Activated T-helper 17 cell treated with anti-CD3 and anti-CD28 coated beads, Interleukin-2, amount 50 U/mL, for 72 hours (primary cell): ENCODE data around the gene UNC93B1. TPM values are rescaled to one million over a fixed set of nuclear protein-coding genes. Genes with fewer than 3 reads are reported as not detected.
A peak's percentile ranks its signal among the peaks of the same experiment; 100 is the strongest.

ENCODE experiments used
- ATAC-seq: fragments of 150-1000 bp; cut with Tn5 transposase; replicated peaks from 2 replicates; pipeline ENCODE4 v1.10.0; 2021; ENCODE audit warnings: mild to moderate bottlenecking, moderate library complexity
- H3K27ac Mint-ChIP-seq: one replicate; pipeline ENCODE4 v1.8.0; 2022; ENCODE audit warnings: mixed read lengths
- H3K27me3 Mint-ChIP-seq: one replicate; pipeline ENCODE4 v1.8.0; 2022; ENCODE audit warnings: mixed read lengths
- H3K36me3 Mint-ChIP-seq: one replicate; pipeline ENCODE4 v1.8.0; 2022; ENCODE audit warnings: low read depth, mild to moderate bottlenecking, mixed read lengths
- H3K4me1 Mint-ChIP-seq: one replicate; pipeline ENCODE4 v1.8.0; 2022; ENCODE audit warnings: mixed read lengths
- H3K4me3 Mint-ChIP-seq: one replicate; pipeline ENCODE4 v1.8.0; 2022; ENCODE audit warnings: mild to moderate bottlenecking, mixed read lengths
- H3K9me3 Mint-ChIP-seq: one replicate; pipeline ENCODE4 v1.8.0; 2022; ENCODE audit warnings: mixed read lengths
- total RNA-seq, 2 donors: library from RNA; stranded (reverse); gene quantifications; one replicate each; pipeline ENCODE4 v1.2.3, GENCODE V29; 2022

Gene UNC93B1
- total RNA-seq, 2 donors from 2014 or later: 13.1 to 14.8 TPM

- no peak for ATAC-seq
- H3K27ac Mint-ChIP-seq: no peak overlapping the region
- H3K36me3 Mint-ChIP-seq: no peaks in the 10 kb centered on the region
- H3K9me3 Mint-ChIP-seq: no peaks in the 10 kb centered on the region
- no peaks in the 10 kb centered on the region for H3K4me1 Mint-ChIP-seq
- H3K27me3 Mint-ChIP-seq: no peaks in the 10 kb centered on the region
- H3K4me3 Mint-ChIP-seq: no peak overlapping the region
Observed at GRCh38 chr11:68012044-68012842, 8.3 kb upstream of the UNC93B1 start.

DNA sequence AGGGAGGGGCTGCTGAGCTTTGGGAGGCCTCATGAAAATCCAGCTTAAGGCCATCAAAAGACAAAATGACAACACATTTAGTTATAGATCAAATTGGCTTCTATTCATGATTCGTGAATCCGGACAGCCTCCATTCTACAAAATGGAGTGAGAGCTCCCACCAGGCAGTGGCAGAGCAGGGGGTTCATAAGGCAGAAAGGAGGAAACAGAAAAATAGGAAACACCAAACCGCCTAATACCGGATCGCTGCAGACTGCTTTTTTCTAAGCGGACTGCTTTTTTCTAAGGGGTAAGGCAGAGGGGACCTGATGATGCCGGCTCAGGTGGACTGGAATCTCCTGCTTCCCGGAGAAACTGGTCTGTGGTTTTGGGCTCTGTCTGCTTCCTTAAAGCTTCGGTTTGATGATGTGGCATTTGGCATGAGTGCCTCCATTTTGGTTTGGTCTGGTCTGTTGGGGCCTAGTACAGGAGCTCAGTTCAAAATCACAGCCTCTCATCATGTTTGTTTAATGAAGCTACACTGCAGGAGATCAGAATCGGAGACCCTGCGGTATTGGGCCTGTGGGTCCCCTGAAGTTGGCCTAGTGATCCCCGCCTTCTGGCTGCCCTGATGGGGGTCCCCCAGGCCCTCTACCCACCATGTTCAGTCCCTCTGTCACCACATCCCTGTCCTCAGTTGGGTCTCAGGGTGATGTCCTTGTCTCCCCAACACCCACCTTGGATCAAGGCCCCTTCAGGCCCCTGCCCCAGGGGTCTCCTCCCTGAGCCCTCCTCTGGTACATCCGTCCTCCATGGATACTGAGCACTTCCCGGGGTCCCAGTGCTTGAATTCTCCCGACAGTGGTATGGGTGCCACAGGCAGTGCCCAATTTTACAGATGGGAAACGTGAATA, 7.4 kb upstream of the UNC93B1 start:
- Mint-ChIP-seq H3K4me3 (no peak overlapping the region), H3K36me3 (no peaks in the 10 kb centered on the region), H3K4me1 (no peaks in the 10 kb centered on the region), H3K9me3 (no peaks in the 10 kb centered on the region), H3K27ac (no peak overlapping the region), H3K27me3 (no peaks in the 10 kb centered on the region)
- no peak for ATAC-seq

- no peaks in the 10 kb centered on the region for H3K4me1 Mint-ChIP-seq
- no peak within 1 kb of the TSS for H3K4me3 Mint-ChIP-seq
- H3K9me3 Mint-ChIP-seq: no peaks in the 10 kb centered on the region
- peak; percentile 9 for ATAC-seq
- no peaks in the 10 kb centered on the region for H3K36me3 Mint-ChIP-seq
- H3K27ac Mint-ChIP-seq: peak within 1 kb of the TSS; percentile 30
- H3K27me3 Mint-ChIP-seq: no peaks in the 10 kb centered on the region
Observed at GRCh38 chr11:68010090-68011041, 6.5 kb upstream of the UNC93B1 start, which contains the start of gene ALDH3B1. TSS of gene ALDH3B1 (plus strand) at chr11:68010327. CDS start at chr11:68015298, 4,971 bp downstream.

- peak overlapping the region; percentile 30 for H3K27ac Mint-ChIP-seq
- no peaks in the 10 kb centered on the region for H3K36me3 Mint-ChIP-seq
- ATAC-seq: no peak
- H3K9me3 Mint-ChIP-seq: no peaks in the 10 kb centered on the region
- H3K27me3 Mint-ChIP-seq: no peaks in the 10 kb centered on the region
- H3K4me3 Mint-ChIP-seq: no peak overlapping the region
- H3K4me1 Mint-ChIP-seq: no peaks in the 10 kb centered on the region
Observed at GRCh38 chr11:68009391-68010089, 5.6 kb upstream of the UNC93B1 start.

GRCh38 chr11:68008381-68009337, 4.8 kb upstream of the UNC93B1 start:
- peak overlapping the region; percentile 30 for H3K27ac Mint-ChIP-seq
- H3K4me3 Mint-ChIP-seq: no peak overlapping the region
- ATAC-seq: no peak
- H3K9me3 Mint-ChIP-seq: no peaks in the 10 kb centered on the region
- no peaks in the 10 kb centered on the region for H3K27me3 Mint-ChIP-seq
- H3K4me1 Mint-ChIP-seq: no peaks in the 10 kb centered on the region
- no peaks in the 10 kb centered on the region for H3K36me3 Mint-ChIP-seq

DNA sequence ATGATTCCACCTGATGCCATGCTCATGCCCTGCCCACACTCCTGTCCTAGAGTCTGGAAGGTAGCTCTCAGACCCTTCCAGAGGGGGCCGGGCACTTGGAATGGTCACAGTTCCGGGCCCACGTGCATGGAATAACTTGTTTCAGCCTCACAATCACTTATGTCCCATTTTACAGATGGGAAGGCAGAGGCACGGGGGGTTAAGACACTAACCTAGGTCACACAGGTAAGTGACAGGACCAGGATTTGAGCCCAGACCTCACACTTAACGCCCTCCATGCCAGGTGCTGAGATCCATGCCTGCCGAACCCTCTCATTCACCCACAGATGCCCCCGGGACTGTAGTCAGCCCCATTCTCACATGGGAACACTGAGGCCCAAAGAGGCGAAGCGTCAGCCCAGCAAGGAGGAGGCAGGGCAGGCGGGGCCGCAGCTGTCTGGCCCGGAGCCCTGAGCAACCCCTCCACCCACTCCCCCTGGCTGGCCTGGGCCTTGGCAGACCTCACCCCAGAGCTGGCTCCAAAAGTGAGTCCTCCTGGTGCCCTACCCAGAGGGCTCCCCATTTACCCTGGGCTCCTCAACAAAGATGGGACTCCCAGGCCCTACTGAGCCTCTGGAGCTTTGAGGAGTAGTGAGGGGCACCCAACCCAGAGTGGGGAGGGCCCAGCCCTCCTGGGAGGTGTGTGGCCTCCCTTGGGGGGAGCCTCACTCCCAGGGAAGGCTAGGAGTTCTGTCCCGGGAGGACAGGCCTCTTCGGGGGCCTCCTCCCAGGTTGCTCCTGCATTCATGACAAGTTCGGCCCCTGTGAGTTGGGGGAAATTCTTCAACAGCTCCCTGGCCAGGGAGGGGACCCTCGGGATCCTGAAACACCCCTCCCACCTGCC, 3.8 kb upstream of the UNC93B1 start:
- H3K4me3 Mint-ChIP-seq: no peak overlapping the region
- no peak for ATAC-seq
- H3K27me3 Mint-ChIP-seq: no peaks in the 10 kb centered on the region
- H3K4me1 Mint-ChIP-seq: no peaks in the 10 kb centered on the region
- H3K9me3 Mint-ChIP-seq: no peaks in the 10 kb centered on the region
- H3K27ac Mint-ChIP-seq: no peak overlapping the region
- H3K36me3 Mint-ChIP-seq: no peaks in the 10 kb centered on the region

- ATAC-seq: no peak
- Mint-ChIP-seq H3K4me3 (no peak overlapping the region), H3K27ac (no peak overlapping the region), H3K9me3 (no peaks in the 10 kb centered on the region), H3K4me1 (no peaks in the 10 kb centered on the region), H3K27me3 (no peaks in the 10 kb centered on the region), H3K36me3 (no peaks in the 10 kb centered on the region)
Observed at GRCh38 chr11:68006606-68007166, 2.8 kb upstream of the UNC93B1 start.

GRCh38 chr11:68004551-68005335, 846 bp upstream of the UNC93B1 start:
- no peak for ATAC-seq
- no peaks in the 10 kb centered on the region for H3K27me3 Mint-ChIP-seq
- no peaks in the 10 kb centered on the region for H3K4me1 Mint-ChIP-seq
- H3K9me3 Mint-ChIP-seq: no peaks in the 10 kb centered on the region
- peak overlapping the region; percentile 72 for H3K4me3 Mint-ChIP-seq
- H3K36me3 Mint-ChIP-seq: no peaks in the 10 kb centered on the region
- peak overlapping the region; percentile 46 for H3K27ac Mint-ChIP-seq

DNA sequence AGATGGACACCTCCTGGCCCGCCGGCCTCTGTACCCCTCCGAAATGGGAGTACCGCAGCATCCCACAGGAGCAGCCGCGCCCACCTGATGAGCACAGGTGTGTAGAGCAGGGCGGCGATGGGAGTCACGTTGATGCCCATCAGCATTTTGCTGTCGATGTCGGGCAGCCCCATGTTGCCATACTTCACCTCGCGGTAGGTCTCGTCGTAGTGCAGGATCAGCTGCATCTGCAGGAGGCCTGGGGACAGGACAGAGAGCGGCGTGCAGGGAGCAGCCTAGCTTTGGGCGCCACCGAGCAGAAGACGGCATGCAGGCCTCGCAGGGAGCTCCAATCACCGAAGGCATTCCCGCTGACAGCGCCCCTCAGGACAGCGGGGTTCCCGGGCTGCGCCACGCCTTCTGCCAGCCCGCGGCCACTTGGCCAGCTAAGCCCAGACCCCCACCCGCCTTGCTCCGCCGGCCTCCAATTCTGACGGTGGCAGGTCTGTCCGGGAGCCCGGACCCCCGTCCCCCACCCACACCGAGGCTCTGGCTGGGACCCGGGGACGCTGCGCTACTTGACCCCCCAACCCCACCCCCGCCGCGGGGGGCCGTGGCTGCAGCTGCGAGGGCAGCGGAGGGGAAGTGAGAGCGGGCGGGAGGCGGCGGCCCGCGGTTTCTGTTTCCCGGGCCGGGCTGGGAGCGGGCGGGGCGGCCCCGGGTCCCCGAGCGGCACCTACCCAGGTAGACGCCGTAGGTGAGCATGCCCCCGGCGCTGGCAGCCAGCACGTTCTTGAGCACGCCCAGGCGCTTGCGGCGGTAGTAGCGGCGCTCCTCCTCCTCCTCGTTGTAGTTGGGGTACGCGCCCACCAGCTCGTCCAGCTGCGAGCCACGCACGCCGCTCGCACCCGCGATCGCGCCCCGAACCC, 705 bp downstream of the UNC93B1 start:
- H3K27me3 Mint-ChIP-seq: no peaks in the 10 kb centered on the region
- no peaks in the 10 kb centered on the region for H3K9me3 Mint-ChIP-seq
- no peaks in the 10 kb centered on the region for H3K36me3 Mint-ChIP-seq
- H3K27ac Mint-ChIP-seq: peak overlapping the region; percentile 46
- no peaks in the 10 kb centered on the region for H3K4me1 Mint-ChIP-seq
- H3K4me3 Mint-ChIP-seq: peak overlapping the region; percentile 66
- ATAC-seq: peak; percentile 66

DNA sequence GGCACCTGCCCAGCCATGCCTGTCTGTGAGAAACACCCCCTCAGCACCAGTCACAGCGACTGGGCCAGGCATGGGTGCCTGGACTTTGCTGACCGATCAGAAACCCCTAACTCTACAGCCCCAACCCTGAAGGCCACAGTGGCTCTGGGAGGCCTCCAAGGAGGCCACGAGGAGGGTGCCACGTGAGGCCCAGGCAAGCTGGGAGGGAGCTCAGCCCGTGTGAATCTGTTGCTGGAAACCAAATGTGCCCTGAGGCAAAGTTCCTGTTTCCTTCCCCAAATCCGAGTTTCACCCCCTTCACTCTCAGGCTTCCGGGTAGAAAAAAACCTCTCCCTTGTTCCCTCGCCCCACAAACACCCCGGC, 1.3 kb downstream of the UNC93B1 start:
- peak overlapping the region; percentile 46 for H3K27ac Mint-ChIP-seq
- H3K36me3 Mint-ChIP-seq: no peaks in the 10 kb centered on the region
- ATAC-seq: no peak
- peaks cover under 1% of the 10 kb centered on the region for H3K4me1 Mint-ChIP-seq
- peak overlapping the region; percentile 66 for H3K4me3 Mint-ChIP-seq
- H3K9me3 Mint-ChIP-seq: no peaks in the 10 kb centered on the region
- no peaks in the 10 kb centered on the region for H3K27me3 Mint-ChIP-seq
